Measurements from ENCODE around the gene P4HA2.

The P4HA2 gene

DNA sequence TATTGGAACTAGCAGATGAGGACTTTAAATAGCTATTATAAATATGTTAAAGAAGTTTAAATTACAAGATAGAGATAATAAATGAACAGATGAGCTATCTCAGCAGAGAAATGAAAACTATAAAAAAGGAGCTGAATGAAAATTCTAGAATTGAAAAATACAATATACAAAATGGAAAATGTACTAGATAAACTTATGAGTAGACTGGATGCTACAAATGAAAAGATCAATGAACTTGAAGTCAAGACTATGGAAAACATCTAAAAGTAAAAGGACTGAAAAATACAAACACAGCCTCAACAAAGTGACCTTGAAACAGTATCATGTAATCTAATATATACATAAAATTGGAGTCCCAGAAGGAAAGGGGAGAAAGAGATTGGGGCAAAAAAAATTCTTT, 19.2 kb upstream of the P4HA2 start:
- DNase-seq = no peak

DNA sequence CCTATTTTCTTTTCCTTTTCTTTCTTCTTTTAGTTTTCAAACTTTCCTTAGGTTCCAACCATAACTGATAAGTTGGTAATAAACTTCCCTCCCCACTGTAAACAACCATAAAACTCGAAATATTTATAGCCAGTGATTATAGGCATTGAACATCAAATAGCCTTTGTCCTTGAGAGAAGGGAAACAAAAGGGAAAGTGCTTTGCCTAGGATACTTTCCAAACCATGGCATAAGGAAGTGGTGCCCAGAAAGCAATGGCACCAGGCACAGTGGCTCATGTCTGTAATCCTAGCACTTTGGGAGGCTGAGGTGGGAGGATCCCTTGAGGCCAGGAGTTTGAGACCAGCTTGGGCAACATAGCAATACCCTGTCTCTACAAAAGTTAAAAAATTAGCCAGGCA, 17.9 kb upstream of the P4HA2 start:
- no peak for DNase-seq

DNA sequence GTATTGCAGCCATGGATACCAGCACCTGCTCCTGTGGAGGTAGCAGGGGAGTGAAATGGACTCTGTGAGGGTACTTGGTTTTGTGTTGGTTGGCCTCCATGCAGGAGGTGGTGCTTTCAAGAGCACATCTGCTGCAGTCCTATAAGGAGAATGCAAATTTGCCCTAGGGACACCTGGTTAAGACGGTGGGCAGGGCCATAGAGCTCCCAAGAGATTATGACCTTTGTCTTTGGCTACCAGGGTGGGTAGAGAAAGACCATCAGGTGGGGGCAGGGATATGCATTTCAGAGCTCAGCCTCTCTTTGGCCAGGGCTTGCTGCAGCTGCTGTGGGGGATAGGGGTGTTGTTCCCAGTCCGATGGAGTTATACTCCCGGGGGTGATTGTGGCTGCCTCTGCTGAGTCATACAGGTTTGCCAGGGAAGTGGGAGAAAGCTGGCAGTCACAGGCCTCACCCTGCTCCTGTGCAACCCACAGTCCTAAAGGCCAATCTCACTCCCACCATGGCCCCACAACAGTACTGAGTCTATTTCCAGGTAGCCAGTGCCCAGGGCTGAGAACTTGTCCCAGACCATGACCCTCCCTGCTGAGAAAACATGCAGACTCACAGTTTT, 15.8 kb upstream of the P4HA2 start:
- DNase-seq = no peak

DNA sequence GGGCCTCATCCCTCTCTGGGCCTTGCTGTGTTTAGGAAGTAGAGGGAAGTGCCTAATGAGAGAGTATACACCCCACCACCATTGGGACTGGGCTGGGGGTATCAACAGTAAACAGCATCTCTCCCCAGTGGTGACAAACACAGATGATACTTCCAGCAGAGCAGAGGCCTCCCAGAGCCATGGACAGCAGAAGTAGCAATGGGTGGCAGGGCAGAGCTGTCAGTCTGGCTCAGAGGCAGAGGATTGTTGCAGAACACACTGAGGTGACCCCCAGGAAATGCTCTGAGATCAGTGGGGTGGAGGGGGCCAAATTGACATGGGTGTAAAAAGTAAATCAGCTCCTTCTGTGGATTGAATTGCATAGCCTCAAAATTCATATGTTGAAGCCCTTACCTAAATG, 12.1 kb upstream of the P4HA2 start:
- no peak for DNase-seq

DNA sequence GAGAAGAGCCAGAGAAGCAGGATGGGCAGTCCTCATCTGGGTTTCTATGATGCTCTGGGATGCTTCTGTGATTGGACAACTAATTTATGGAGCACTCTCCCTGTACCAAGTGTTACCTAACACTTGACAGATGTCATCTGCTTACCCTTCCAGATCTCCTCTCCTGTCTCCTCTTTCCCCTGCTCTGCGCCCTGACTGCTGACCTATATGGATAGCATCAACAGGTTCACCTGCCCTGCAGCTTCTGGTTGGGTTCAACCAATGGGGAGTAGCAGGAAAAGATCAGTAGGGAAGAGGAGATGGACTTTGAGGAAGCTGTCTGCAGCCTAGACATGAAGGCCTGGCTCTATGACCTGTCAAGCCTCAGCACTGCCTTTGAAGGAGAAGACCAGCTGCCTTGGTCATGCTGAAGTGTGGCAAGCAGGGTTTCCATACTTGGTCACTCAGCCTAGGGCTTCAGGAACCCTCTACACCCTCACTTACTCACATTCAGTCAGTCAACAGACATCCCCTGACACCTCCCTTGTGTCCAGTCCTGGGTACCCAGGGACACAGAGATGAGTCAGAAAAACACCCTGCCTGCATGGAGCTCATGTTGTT, 11.3 kb upstream of the P4HA2 start:
- no peak for DNase-seq

DNA sequence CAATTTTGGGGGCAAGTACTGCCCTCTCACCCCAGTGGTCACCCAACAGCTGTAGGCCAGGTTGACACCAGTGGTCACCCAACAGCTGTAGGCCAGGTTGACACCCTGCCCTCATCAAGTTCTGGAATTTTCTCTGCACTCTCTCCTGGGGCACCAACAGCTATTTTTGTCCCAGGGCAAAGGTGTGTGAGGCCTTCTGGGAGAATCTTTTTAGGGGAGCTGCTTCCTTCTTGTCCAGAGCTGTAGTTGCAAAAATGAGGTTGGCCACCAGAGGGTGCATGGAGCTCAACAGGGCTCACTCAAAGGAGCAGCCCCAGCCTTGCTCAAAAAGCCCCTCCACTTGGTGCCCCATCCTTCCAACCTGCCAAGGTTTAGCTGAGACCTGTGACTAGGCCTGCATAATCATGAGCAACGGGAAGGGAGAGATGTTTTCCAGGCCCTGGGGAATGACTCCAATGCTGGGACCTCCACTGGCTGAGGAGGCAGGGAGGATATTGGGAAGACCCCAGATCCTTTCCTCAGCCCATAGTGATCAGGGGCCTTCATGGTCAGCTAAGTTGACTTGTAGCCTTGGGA, 10.6 kb upstream of the P4HA2 start:
- DNase-seq = no peak

DNA sequence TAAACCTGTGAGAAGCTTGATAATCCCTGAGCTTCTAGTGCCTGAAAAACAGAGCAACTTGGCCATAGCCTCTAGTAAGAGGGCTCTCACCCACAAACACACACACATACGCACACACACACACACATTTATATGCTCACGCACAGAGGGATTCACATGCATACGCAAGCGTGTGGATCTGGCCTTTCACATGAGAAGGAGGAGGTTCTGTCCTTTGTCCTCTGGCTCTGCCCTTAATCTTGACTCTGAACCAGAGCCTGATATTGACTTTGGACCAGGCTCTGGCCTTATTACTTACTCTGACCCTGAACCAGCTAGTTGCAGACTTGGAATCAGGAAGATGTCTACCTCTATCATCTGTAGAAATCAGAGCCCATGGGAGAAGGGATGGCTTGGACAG, 10.0 kb upstream of the P4HA2 start:
- no peak for DNase-seq

DNA sequence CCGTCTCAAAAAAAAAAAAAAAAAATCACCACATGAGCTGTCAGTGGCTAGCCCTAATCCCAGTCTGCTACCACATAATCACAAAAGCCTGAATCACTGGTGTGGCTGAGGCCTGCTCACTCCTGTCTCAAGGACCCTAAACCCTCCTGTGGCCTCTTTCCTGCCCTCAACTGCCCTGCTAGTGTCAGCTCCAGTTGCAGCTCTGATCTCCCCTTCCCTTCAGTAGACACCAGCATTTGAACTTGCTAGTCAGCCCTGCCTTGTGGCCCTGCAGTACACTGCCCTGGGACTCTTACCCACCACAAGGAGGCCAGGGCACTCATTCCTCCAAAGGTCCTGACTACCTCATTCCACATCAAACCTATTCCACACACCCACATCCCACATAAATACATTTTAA, 9.5 kb upstream of the P4HA2 start:
- no peak for DNase-seq

DNA sequence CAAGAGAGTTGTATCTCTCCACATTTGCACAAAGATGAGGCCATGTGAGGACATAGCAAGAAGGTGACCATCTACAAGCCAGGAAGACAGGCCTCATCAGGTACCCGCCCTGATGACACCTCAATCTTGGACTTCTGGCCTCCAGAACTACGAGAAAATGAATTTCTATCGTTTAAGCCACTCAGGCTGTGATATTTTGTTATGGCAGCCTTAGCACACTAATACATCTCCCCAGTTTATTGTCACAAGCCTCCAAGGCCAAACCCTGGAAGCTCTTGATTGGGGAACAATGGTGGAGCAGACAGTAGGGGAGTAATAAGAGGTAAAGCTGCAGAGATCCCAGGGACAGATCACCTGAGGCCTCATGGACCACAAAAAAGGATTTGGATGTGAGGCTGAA, 7.7 kb upstream of the P4HA2 start:
- no peak for DNase-seq

DNA sequence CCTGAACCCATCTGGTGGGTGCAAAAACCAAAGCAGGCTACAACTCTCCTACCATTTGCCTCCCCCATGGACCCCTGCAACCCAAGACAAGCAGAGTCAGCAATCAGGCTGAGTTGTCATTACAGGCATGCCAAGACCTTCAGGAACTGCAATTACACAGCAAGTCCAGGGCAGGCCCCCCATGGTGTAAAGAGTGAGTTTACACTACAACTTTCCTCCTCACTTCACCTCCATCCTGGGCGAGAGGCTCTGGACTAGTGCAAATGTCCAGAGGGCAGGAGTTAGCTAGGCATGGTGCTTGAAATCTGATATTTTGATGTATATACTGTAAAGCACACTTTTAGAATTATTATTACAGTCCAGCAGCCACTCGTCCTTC, 7.0 kb upstream of the P4HA2 start:
- DNase-seq = no peak

DNA sequence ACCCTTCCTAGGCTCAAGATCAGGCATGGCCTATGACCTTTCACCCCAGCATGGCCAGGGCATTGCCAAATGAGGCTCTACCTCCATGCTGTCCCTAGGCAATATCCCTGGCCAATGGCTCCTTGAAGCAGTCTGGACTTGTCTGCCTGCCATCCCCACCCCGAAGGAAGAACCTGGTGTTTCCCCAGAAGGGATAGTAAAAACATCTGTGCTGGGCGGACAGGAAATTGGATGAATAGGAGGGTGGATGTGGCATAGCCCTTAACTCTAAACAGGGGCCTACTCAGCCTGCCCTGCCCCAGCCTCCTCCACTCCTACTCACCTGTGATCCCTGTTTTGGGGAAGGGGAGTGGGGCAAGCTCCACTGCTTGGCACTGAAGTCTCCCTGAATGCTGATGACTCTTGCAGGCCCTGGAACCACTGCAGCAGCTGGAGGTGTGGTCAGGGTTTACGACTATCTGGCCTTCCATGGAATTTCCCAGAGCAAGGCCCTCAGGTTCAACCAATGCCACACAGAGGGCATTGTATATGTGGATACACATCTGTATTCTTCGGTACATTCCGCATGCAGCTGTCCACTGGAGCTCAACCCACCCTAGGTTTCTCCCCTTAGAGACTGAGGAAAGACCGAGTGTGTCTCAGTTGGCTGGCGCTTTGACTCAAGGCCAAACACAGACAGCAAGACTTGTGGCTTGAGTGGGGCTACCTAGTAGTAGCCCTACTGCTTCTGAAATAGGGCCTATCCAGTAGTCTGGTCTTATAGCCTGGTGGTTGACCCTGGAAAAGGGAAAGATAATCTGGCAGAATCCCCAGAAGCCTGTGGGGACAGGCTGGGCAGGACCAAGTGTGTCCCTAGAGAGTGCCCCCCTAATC, 6.4 kb upstream of the P4HA2 start:
- no peak for DNase-seq

DNA sequence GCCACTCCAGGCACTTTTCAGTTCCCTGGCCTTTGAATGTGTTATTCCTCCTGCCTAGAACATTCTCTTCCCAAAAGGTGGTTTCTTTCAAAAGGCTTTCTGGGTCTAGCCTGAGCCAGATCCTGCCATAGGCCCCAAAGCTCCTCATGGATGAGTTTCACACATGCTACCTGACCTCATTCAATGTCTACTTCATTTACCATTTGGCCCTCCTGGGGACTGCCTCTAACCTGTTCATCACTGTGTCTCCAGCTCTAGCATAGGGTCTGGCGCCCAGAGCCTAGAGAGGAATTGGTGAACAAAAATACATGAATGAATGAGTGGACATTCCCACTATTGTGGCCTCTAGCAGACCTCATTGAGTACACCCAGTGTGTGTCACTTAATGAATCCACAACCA, 5.4 kb upstream of the P4HA2 start:
- no peak for DNase-seq

DNA sequence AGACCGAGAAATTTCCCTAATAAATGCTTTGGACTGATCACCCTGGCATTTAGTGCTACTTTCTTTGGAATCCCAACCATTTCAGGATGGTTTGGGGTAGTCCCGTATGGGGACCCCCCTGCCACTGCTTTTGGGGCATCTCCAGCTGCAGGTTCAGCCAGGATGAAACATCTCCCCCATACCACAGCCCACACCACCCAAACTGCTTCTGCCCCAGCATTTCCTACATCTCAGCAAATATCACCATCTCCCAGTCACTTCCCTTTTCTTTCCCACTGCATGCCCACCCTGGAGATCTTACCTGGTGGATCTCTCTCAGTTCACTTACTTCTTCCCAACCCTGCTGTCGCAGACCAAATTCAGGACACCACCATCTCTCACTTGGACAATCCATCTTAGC, 4.8 kb upstream of the P4HA2 start:
- DNase-seq = no peak

DNA sequence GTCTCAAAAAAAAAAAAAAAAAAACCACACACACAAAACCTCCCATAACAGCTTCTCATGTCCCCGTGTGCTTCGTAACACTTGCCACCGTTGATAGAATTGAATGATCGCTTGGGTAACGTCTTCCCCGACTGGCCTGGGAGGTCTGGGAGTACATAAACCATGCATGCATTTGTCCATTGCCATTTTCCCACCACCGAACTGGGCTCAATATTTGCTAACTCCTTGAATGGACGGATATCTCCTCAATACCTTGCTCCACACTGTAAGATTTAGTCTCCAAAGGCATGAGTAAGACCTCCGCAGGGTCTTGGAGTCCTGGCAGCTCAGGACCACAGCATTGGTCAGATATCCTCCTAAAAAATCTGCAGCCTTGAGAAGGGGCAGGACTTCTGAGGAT, 3.2 kb upstream of the P4HA2 start:
- no peak for DNase-seq

DNA sequence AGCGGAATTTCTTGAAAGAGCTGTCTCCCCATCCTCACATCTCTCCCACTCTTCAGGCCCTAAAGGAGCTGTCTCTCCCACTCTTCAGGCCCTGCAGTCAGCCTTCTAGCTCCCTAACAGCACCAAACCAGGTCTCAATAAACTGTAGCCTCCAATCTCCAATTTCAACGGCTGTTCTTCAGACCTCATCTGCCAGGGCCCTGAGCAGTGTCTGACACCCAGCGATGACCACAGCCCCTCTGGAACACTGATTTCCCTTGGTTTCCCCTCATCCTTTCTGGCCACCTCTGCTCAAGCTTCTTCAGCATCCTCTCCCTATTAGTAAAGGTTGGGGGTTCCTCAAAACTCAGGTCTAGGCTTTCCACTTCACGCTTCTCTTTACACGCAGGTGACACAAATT, 1.6 kb upstream of the P4HA2 start:
- DNase-seq = no peak

DNA sequence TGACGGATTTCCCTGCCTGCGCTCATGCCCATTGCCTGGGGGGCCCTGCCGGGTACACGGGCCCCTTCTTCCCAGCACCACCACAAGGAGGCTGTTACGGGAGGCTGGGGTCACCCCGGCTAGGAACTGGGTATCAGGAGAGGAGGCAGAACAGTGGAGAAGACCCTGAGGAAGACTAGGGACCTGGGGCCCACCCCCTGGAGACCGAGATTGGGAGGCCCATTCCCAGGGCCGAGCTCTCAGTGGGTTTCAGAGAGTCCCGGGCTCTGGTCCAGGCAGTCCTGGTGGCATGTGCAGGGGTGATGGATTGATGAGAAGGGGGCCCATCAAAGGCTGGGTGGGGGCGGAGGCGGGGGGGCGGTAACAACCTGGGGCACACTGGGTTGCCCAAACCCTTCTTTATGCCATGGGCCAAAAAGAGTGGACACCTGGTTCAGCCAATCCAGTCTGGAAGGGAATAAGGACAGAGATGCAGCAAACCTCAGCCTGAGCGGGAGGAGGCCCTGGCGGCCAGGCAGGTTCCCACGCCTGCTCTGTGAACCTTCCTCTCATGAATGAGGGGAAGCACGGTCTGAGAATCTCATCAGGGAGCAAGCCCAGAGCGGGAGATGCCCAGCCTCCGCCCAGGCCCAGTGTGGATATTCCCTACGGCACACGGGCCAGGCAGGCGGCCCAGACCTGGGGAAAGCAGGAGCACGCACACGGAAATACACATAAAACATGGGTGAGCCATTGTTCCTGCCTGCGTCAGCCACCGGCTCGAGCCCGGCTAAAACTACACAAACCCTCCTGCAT, 785 bp upstream of the P4HA2 start:
- no peak for DNase-seq

DNA sequence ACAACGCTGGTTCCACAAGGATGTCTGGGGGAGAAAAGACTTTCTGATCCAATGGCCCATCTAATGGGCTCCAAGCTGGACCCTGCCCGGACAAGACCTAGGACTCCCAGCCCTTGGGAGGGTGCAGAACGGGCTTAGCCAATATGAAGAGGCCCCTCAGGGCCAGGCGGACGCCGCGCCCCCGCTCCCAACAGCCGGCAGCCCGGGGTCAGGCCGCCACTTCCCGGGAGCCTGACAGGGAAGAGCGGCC, 493 bp downstream of the P4HA2 start:
- no peak for DNase-seq

DNA sequence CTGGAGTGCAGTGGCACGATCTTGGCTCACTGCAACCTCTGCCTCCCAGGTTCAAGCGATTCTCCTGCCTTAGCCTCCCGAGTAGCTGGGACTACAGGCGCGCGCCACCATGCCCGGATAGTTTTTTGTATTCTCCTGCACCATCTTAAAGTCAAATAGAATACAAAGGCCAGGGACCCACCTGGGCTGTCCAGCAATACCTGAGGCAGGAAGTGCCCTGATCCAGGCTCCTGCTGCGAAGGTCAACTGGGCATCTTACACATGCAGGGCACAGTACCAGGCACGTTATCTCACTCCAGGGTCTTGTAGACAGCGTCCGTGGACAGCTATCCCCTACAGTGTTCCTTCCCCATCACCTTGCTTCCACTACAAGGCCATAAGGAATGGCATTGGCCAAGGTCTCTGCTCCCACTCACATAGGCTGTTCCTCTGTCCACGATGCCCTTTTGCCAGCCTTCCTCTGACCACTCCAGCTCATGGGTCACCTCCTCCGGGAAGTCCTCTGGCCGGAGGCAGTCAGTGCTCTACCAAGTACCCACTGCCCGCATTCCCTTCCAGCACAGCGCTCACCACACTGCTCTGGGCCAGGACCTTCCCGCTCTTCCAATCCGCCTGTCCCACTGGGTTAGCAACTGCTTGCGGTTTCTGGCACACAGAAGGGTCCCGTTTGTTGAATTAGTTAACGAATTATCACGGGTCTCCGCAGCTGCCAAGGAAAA, 978 bp downstream of the P4HA2 start:
- DNase-seq = no peak

DNA sequence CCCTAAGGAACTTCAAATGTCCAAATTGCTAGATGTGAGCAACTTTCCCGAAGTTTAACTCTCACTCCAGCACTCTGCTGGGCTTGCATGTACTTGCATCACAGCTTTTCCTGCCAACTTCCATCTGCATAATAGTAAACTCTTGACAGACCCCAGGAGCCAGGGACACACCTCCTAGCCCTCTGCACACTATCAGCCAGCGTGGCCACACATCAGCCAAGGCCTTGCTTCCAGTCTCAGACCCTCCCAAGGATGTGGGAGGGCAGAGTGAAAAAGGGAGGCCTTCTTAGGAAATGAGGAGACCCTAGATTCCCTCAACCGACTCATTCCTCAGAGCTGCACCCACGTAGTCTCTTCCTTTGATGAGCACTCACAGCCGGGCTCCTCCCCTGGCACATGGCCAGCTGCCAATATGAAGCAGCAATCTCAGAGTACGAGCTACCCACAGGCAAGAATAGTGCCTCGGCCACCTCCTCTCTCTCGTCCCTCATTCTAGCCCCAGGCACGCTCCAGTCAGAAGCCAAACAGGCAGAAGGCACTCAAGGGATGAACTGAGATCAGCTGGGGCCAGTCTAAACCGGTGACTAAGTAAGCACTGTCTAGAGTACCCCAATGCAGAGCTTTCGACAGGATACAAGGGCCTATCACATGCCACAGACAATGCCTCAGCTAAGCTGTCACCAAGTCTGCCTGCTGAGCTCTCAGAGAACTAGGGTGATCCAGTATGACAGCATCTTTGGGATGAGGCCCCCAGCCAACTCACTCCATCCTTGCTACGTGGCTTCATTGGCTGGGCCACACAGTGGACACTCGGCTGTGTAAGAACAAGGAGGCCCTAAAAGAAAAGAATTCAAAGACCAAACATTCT, 2.3 kb downstream of the P4HA2 start:
- no peak for DNase-seq

DNA sequence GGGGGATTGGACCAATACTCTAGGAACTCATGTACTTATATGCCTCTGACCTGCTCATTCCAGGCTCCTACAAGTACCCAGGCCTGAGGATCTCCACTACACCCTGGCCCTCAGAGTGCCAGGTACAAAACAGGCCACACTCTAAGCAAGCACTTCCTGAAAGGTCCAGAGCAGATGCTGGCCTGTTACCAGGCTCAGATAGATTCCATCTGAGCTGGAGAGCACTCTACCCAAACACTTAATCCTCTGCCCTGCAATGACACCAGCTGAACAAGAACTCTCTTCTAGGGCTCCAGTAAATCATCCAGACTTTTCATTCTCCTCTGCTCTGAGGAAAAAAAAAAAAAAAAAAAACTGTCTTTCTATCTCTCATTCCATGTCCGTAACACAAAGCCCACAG, 2.9 kb downstream of the P4HA2 start:
- DNase-seq = no peak

DNA sequence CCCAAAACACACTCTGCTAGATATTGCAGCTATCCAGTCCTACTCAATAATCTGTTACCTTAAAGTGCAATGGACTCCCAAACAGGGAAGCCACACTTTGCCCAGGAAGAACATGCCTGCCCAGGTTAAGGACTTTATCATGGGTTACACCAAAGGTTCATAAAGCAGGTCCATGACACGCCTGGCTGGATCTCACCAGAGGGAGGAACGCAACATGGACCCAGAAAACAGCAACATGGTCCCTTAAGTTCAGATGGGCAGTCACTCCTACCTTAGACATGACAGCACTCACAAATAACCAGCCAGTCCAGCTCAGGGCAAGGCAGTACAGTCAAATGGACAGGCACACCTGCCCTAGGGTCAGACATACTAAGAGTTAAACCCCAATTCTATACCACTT, 3.8 kb downstream of the P4HA2 start:
- no peak for DNase-seq

DNA sequence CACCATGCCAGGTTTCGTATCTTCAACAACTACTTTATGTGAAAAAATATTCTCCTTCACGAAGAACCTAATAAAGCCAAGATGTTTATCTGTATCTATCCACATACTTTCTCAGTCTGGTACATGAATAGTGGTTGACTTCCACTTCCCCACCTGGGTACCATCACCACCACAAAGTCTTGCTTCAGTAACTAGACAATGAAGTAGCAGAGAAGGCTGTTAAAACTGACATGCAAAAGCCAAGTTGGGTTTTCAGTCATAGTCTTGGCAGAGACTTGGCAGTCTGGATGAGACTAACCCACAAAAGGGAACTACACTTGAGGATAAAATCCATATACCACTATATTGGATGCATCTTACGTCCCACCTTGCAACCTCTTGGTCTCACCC, 5.0 kb downstream of the P4HA2 start:
- no peak for DNase-seq
